ENCODE results near the gene MAP6.

The MAP6 gene

DNA sequence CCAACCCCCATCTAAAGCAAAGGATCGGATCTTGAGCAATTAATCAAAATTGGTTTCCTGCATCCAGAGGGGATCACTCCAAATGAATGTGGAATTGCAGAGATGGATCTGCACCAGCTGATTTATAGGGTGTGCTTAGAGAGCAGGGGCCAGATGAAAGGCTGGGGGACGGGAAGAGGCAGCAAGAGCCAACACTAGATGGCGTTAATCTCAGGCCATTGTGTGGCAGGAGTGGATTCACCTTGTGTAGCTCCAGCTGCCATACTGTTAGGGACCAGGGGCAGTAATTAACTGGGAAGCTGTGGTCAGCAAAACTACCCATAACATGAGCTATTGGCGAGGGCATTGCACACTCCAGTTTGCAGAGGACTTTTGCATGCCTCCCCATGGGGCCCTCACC is 71.2 kb downstream of the MAP6 start:
- Histone ChIP-seq H3K27ac (ENCODE audit: poor library complexity, severe bottlenecking) (no peak overlapping the region), H3K4me1 (ENCODE audit: insufficient read depth, poor library complexity, severe bottlenecking) (no peaks in the 10 kb centered on the region), H3K36me3 (ENCODE audit: low read depth) (no peaks in the 10 kb centered on the region), H3K4me3 (ENCODE audit: severe bottlenecking) (no peak overlapping the region), H3K27me3 (ENCODE audit: insufficient read depth, poor library complexity, severe bottlenecking) (no peaks in the 10 kb centered on the region), H3K9me3 (ENCODE audit: severe bottlenecking) (no peaks in the 10 kb centered on the region)
- TF ChIP-seq, protein P1, sequence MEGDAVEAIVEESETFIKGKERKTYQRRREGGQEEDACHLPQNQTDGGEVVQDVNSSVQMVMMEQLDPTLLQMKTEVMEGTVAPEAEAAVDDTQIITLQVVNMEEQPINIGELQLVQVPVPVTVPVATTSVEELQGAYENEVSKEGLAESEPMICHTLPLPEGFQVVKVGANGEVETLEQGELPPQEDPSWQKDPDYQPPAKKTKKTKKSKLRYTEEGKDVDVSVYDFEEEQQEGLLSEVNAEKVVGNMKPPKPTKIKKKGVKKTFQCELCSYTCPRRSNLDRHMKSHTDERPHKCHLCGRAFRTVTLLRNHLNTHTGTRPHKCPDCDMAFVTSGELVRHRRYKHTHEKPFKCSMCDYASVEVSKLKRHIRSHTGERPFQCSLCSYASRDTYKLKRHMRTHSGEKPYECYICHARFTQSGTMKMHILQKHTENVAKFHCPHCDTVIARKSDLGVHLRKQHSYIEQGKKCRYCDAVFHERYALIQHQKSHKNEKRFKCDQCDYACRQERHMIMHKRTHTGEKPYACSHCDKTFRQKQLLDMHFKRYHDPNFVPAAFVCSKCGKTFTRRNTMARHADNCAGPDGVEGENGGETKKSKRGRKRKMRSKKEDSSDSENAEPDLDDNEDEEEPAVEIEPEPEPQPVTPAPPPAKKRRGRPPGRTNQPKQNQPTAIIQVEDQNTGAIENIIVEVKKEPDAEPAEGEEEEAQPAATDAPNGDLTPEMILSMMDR (IDR thresholded peaks at IDR 0.05; ENCODE audit: poor library complexity, severe bottlenecking): peak; percentile 65
- ATAC-seq (ENCODE audit: low read depth) (peak; percentile 57; the same call in 1 of the 3 replicates), DNase-seq (ENCODE audit: low spot score) (no peak)

DNA sequence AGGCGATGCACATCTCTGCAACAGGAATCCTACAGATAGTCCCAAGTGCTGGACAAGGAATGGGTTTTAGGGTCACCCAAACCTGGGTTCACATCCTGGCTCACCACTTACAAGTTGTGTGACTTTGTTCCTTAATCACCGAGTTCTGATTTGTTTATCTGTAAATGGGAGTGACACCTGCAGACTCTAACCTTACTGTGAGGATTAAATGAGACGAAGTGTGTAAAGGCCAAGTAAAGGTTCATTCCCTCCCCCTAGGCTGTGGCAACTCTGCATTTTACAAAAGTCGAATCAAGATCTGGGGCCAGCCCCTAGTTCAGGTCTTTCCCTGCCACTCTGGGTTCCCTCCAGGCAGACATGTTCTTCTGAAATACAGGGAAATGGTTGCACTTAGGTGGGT is 71.9 kb downstream of the MAP6 start:
- DNase-seq (ENCODE audit: low spot score) (no peak), ATAC-seq (ENCODE audit: low read depth) (no peak)
- TF ChIP-seq, protein P1 (IDR thresholded peaks at IDR 0.05; ENCODE audit: poor library complexity, severe bottlenecking): no peak
- H3K36me3 ChIP-seq (ENCODE audit: low read depth): no peaks in the 10 kb centered on the region
- no peak overlapping the region for H3K4me3 ChIP-seq (ENCODE audit: severe bottlenecking)
- H3K27ac ChIP-seq (ENCODE audit: poor library complexity, severe bottlenecking): no peak overlapping the region
- no peaks in the 10 kb centered on the region for H3K9me3 ChIP-seq (ENCODE audit: severe bottlenecking)
- no peaks in the 10 kb centered on the region for H3K27me3 ChIP-seq (ENCODE audit: insufficient read depth, poor library complexity, severe bottlenecking)
- H3K4me1 ChIP-seq (ENCODE audit: insufficient read depth, poor library complexity, severe bottlenecking): no peaks in the 10 kb centered on the region

DNA sequence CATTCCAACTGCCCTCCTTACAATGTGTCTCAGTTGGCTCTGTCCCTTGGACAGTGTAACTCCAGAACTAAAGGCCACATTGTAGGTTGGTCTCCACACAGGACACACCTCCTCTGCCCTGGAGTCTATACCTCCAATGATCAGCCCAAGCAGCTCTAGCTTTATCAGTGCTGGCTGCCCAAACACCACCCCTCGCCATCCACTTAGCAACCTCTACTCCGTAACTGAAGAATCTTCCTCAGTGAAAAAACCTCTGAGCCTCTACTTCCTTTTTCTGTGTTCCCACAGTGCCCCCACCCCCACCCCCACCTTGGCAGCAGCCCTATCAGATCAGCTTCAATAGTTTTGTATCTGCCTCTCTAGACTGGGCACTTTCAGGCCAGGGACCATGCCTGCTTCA is 73.4 kb downstream of the MAP6 start:
- no peaks in the 10 kb centered on the region for H3K9me3 ChIP-seq (ENCODE audit: severe bottlenecking)
- H3K27me3 ChIP-seq (ENCODE audit: insufficient read depth, poor library complexity, severe bottlenecking): no peaks in the 10 kb centered on the region
- H3K27ac ChIP-seq (ENCODE audit: poor library complexity, severe bottlenecking): no peak overlapping the region
- H3K4me3 ChIP-seq (ENCODE audit: severe bottlenecking): no peak overlapping the region
- TF ChIP-seq, protein P1 (IDR thresholded peaks at IDR 0.05; ENCODE audit: poor library complexity, severe bottlenecking): no peak
- no peaks in the 10 kb centered on the region for H3K4me1 ChIP-seq (ENCODE audit: insufficient read depth, poor library complexity, severe bottlenecking)
- ATAC-seq (ENCODE audit: low read depth) (no peak), DNase-seq (ENCODE audit: low spot score) (no peak)
- no peaks in the 10 kb centered on the region for H3K36me3 ChIP-seq (ENCODE audit: low read depth)

DNA sequence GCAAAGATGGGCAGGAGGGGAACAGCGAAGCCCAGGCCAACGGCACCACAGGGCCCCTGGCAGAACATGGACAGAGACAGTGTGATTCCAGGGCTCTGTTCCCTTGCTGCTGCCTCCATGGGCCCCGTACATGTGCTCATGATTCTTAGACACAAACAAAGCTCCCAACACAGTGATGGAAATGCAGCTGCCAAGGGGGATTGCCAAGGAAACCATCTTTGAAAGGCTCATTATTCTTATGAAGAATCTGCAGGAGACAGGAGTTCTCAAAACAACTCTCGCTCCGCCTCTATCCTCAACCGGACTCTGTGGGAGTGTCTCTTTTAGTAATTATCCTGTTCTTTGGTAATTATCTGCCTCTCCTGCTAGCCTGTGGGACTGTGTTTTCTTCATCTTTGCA is 74.6 kb downstream of the MAP6 start:
- Histone ChIP-seq H3K9me3 (ENCODE audit: severe bottlenecking) (no peaks in the 10 kb centered on the region), H3K36me3 (ENCODE audit: low read depth) (no peaks in the 10 kb centered on the region), H3K4me1 (ENCODE audit: insufficient read depth, poor library complexity, severe bottlenecking) (no peaks in the 10 kb centered on the region), H3K27ac (ENCODE audit: poor library complexity, severe bottlenecking) (no peak overlapping the region), H3K4me3 (ENCODE audit: severe bottlenecking) (no peak overlapping the region), H3K27me3 (ENCODE audit: insufficient read depth, poor library complexity, severe bottlenecking) (no peaks in the 10 kb centered on the region)
- TF ChIP-seq, protein P1 (IDR thresholded peaks at IDR 0.05; ENCODE audit: poor library complexity, severe bottlenecking): no peak
- ATAC-seq (ENCODE audit: low read depth) (no peak), DNase-seq (ENCODE audit: low spot score) (no peak)

DNA sequence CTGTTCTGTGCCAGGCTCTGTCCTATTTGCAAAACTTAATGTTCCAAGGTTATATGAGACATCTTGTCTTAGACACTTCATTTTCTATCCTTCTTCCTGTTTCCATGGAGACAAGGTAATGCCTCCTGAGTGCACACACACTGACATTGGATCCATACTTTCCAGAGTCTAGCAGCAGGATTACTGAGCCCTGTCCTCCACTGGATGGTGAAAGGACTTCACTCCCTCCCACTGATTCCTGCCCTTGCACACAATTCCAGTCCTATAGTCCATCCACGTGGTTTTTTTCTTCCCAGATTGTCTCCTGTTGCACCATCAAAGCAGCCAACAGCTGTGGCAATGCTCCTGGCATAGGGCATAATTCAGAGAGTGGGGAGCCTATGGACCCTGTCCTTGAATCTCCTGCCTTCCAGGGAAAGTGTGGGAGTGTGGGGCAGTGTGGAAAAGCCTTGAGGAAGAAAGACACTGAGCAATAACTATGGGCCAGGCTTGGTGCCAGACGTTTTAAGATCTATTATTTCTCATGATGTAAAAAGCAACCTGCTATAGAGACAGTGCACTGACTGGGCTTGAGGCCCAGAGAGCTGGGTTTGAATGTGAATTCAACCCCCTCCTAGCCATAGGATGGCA is 75.4 kb downstream of the MAP6 start:
- no peak for ATAC-seq (ENCODE audit: low read depth)
- DNase-seq (ENCODE audit: low spot score): no peak

More for the DNA sequence above, 75.4 kb downstream of the MAP6 start:
- Histone ChIP-seq H3K27me3 (ENCODE audit: insufficient read depth, poor library complexity, severe bottlenecking) (no peaks in the 10 kb centered on the region), H3K36me3 (ENCODE audit: low read depth) (no peaks in the 10 kb centered on the region), H3K4me3 (ENCODE audit: severe bottlenecking) (no peak overlapping the region), H3K27ac (ENCODE audit: poor library complexity, severe bottlenecking) (no peak overlapping the region), H3K9me3 (ENCODE audit: severe bottlenecking) (no peaks in the 10 kb centered on the region), H3K4me1 (ENCODE audit: insufficient read depth, poor library complexity, severe bottlenecking) (no peaks in the 10 kb centered on the region)
- TF ChIP-seq, protein P1 (IDR thresholded peaks at IDR 0.05; ENCODE audit: poor library complexity, severe bottlenecking): no peak
